ENCODE results near the gene RGS12.
A peak's percentile ranks its signal among the peaks of the same experiment; 100 is the strongest.

RGS12 gene

GRCh38 chr4:3328814-3329663 is 36.2 kb downstream of the RGS12 start:
- DNase-seq (ENCODE audit: low read depth, low spot score) = no peak

- no peak for DNase-seq (ENCODE audit: low read depth, low spot score)
These were observed 37.1 kb downstream of the RGS12 start for GRCh38 chr4:3329887-3330286.

GRCh38 chr4:3330707-3331106 is 37.9 kb downstream of the RGS12 start:
- DNase-seq (ENCODE audit: low read depth, low spot score) = no peak

GRCh38 chr4:3331511-3332394 is 38.9 kb downstream of the RGS12 start:
- no peak for DNase-seq (ENCODE audit: low read depth, low spot score)

GRCh38 chr4:3332498-3332897 is 39.7 kb downstream of the RGS12 start:
- DNase-seq (ENCODE audit: low read depth, low spot score) = no peak

- no peak for DNase-seq (ENCODE audit: low read depth, low spot score)
These were observed 41.5 kb downstream of the RGS12 start for GRCh38 chr4:3334316-3334715.

- DNase-seq (ENCODE audit: low read depth, low spot score) = no peak
These were observed 42.6 kb downstream of the RGS12 start for GRCh38 chr4:3335385-3335784.

GRCh38 chr4:3335982-3336381 is 43.2 kb downstream of the RGS12 start:
- no peak for DNase-seq (ENCODE audit: low read depth, low spot score)

GRCh38 chr4:3336382-3337356 is 43.8 kb downstream of the RGS12 start:
- no peak for DNase-seq (ENCODE audit: low read depth, low spot score)

GRCh38 chr4:3337357-3337732 is 44.5 kb downstream of the RGS12 start:
- no peak for DNase-seq (ENCODE audit: low read depth, low spot score)

GRCh38 chr4:3337811-3338210 is 45.0 kb downstream of the RGS12 start:
- DNase-seq (ENCODE audit: low read depth, low spot score) = no peak

GRCh38 chr4:3338321-3338838 is 45.6 kb downstream of the RGS12 start:
- DNase-seq (ENCODE audit: low read depth, low spot score) = no peak

GRCh38 chr4:3338976-3339531 is 46.2 kb downstream of the RGS12 start:
- DNase-seq (ENCODE audit: low read depth, low spot score) = no peak

- DNase-seq (ENCODE audit: low read depth, low spot score) = no peak
These were observed 46.8 kb downstream of the RGS12 start for GRCh38 chr4:3339577-3339976.

- no peak for DNase-seq (ENCODE audit: low read depth, low spot score)
These were observed 47.3 kb downstream of the RGS12 start for GRCh38 chr4:3340038-3340699.

- no peak for DNase-seq (ENCODE audit: low read depth, low spot score)
These were observed 47.9 kb downstream of the RGS12 start for GRCh38 chr4:3340700-3341083.

GRCh38 chr4:3341760-3342159 is 48.9 kb downstream of the RGS12 start:
- DNase-seq (ENCODE audit: low read depth, low spot score) = no peak

GRCh38 chr4:3342182-3342854 is 49.5 kb downstream of the RGS12 start:
- DNase-seq (ENCODE audit: low read depth, low spot score) = peak; percentile 61
